IMR-90 (cell line): ENCODE results near the gene INA.

ENCODE experiments used
- BHLHE40 ChIP-seq: fragments of 150-350 bp; IDR thresholded peaks from 2 replicates; pipeline ENCODE4 v1.6.1; 2016; ENCODE audit warnings: mild to moderate bottlenecking, low read depth, low read length
- CEBPB ChIP-seq: IDR thresholded peaks from 2 replicates; pipeline ENCODE4 v1.6.1; 2012; ENCODE audit warnings: low read depth, low read length, improper control_type of control experiment
- FOS ChIP-seq: fragments of 150-350 bp; IDR thresholded peaks from 2 replicates; pipeline ENCODE4 v1.6.1; 2016; ENCODE audit warnings: low read depth, low read length
- MXI1 ChIP-seq: IDR thresholded peaks from 2 replicates; pipeline ENCODE4 v1.6.1; 2012; ENCODE audit warnings: low read depth, mild to moderate bottlenecking, low read length, moderate library complexity, borderline replicate concordance
- POLR2A ChIP-seq: IDR thresholded peaks from 2 replicates; pipeline ENCODE4 v1.6.1; 2012; ENCODE audit warnings: mild to moderate bottlenecking, low read depth, low read length
- RAD21 ChIP-seq: IDR thresholded peaks from 2 replicates; pipeline ENCODE4 v1.6.1; 2012; ENCODE audit warnings: low read length, improper control_type of control experiment
- RCOR1 ChIP-seq: IDR thresholded peaks from 2 replicates; pipeline ENCODE4 v1.6.1; 2012; ENCODE audit warnings: mild to moderate bottlenecking, low read length, improper control_type of control experiment; ENCODE audit not compliant: insufficient replicate concordance
- RFX5 ChIP-seq: IDR thresholded peaks from 2 replicates; pipeline ENCODE4 v1.8.0; 2012; ENCODE audit warnings: low read depth, mild to moderate bottlenecking, low read length, moderate library complexity
- TF ChIP-seq, protein P1 (sequence below): conservative IDR thresholded peaks from 2 replicates; pipeline ENCODE4 v1.5.1; 2012; ENCODE audit warnings: mild to moderate bottlenecking, low read depth, low read length, improper control_type of control experiment
- TF ChIP-seq, protein P2 (sequence below): fragments of 150-350 bp; IDR thresholded peaks from 2 replicates; pipeline ENCODE4 v1.6.1; 2016; ENCODE audit warnings: low read depth, mild to moderate bottlenecking, low read length, moderate library complexity, borderline replicate concordance
- TF ChIP-seq, protein P3 (sequence below): fragments of 150-350 bp; IDR thresholded peaks from 2 replicates; pipeline ENCODE4 v1.6.1; 2017; ENCODE audit warnings: mild to moderate bottlenecking, antibody characterized with exemption, low read length, low read depth

DNA sequence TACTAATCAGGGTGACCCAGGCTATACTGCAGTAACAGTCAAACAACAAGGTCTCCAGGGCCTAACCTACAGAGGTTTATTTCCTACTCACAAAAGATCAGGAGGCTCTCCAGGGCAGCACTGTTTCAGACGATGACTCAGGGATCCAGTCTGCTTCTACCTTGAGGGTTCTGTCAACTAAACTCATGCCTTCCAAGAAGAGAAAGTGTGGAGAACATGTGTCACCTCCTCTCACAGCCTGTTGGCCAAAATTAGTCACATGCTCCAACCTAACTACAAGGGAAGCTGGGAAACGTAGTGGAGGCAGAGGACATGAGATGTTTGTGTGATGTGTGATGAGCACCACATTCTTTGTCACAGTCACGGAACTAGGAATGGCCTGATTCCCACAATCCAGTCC, 14.7 kb upstream of the INA start:
- TF ChIP-seq, protein P1, sequence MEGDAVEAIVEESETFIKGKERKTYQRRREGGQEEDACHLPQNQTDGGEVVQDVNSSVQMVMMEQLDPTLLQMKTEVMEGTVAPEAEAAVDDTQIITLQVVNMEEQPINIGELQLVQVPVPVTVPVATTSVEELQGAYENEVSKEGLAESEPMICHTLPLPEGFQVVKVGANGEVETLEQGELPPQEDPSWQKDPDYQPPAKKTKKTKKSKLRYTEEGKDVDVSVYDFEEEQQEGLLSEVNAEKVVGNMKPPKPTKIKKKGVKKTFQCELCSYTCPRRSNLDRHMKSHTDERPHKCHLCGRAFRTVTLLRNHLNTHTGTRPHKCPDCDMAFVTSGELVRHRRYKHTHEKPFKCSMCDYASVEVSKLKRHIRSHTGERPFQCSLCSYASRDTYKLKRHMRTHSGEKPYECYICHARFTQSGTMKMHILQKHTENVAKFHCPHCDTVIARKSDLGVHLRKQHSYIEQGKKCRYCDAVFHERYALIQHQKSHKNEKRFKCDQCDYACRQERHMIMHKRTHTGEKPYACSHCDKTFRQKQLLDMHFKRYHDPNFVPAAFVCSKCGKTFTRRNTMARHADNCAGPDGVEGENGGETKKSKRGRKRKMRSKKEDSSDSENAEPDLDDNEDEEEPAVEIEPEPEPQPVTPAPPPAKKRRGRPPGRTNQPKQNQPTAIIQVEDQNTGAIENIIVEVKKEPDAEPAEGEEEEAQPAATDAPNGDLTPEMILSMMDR: no peak
- TF ChIP-seq POLR2A (no peak), RCOR1 (no peak), MXI1 (no peak), BHLHE40 (no peak), RFX5 (no peak), RAD21 (no peak), FOS (no peak), CEBPB (no peak)
- TF ChIP-seq, protein P2, sequence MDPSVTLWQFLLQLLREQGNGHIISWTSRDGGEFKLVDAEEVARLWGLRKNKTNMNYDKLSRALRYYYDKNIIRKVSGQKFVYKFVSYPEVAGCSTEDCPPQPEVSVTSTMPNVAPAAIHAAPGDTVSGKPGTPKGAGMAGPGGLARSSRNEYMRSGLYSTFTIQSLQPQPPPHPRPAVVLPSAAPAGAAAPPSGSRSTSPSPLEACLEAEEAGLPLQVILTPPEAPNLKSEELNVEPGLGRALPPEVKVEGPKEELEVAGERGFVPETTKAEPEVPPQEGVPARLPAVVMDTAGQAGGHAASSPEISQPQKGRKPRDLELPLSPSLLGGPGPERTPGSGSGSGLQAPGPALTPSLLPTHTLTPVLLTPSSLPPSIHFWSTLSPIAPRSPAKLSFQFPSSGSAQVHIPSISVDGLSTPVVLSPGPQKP: no peak
- TF ChIP-seq, protein P3, sequence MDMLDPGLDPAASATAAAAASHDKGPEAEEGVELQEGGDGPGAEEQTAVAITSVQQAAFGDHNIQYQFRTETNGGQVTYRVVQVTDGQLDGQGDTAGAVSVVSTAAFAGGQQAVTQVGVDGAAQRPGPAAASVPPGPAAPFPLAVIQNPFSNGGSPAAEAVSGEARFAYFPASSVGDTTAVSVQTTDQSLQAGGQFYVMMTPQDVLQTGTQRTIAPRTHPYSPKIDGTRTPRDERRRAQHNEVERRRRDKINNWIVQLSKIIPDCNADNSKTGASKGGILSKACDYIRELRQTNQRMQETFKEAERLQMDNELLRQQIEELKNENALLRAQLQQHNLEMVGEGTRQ: peak; percentile 72
